H1 (cell line): ENCODE measurements around the gene SMCP. TPM values are rescaled to one million over a fixed set of nuclear protein-coding genes. Genes with fewer than 3 reads are reported as not detected.

Experiments used
- CTCF ChIA-PET: fragments of 300-600 bp; sonication (Branson Sonifier 250); formaldehyde crosslinking; loops from one replicate; lab custom pipeline; 2021; ENCODE audit not compliant: partially characterized antibody; lab: Charles Lee
- POLR2A ChIA-PET: fragments of 300-600 bp; sonication (Branson Sonifier 250); formaldehyde crosslinking; loops from one replicate; lab custom pipeline; 2021; ENCODE audit warnings: inconsistent platforms; ENCODE audit not compliant: partially characterized antibody; lab: Charles Lee
- DNase-seq, 2 experiments: peaks; one replicate each; pipeline versions ENCODE4 v3.0.0 to v3.0.0-alpha.2; 2010 to 2022; ENCODE audit warnings: low spot score in 2 of 2, low read depth in 1 of 2, mixed read lengths in 1 of 2
- FAIRE-seq: peaks from 2 replicates; lab custom pipeline; 2011; peaks lifted over from hg19 to GRCh38; lab: Jason Lieb, UNC
- H2AFZ ChIP-seq: 2 replicates; pipeline ENCODE4 v1.8.1; 2012; ENCODE audit warnings: low read length, inconsistent platforms
- H2AK5ac ChIP-seq: 2 replicates; pipeline ENCODE4 v1.6.1; 2013; ENCODE audit warnings: low read depth, low read length
- H2BK120ac ChIP-seq: replicated peaks from 2 replicates; pipeline ENCODE3; 2013; ENCODE audit warnings: low read depth, low read length, inconsistent platforms
- H2BK12ac ChIP-seq: 2 replicates; pipeline ENCODE4 v1.6.1; 2013; ENCODE audit warnings: low read depth, low read length
- H2BK15ac ChIP-seq: 2 replicates; pipeline ENCODE4 v1.6.1; 2013; ENCODE audit warnings: low read length
- H2BK20ac ChIP-seq: 2 replicates; pipeline ENCODE4 v1.6.1; 2013; ENCODE audit warnings: low read length
- H2BK5ac ChIP-seq: 2 replicates; pipeline ENCODE4 v1.6.1; 2013; ENCODE audit warnings: low read depth, low read length
- H3K14ac ChIP-seq: 2 replicates; pipeline ENCODE4 v1.6.1; 2013; ENCODE audit warnings: inconsistent platforms; ENCODE audit not compliant: insufficient read length
- H3K18ac ChIP-seq: 2 replicates; pipeline ENCODE4 v1.6.1; 2013; ENCODE audit warnings: low read length; ENCODE audit errors: extremely low read depth
- H3K23ac ChIP-seq: 2 replicates; pipeline ENCODE4 v1.6.1; 2013; ENCODE audit warnings: inconsistent platforms; ENCODE audit not compliant: insufficient read length
- H3K23me2 ChIP-seq: 2 replicates; pipeline ENCODE4 v1.6.1; 2013; ENCODE audit warnings: low read depth, low read length
- H3K27ac ChIP-seq: 2 replicates; pipeline ENCODE4 v1.6.1; 2011; ENCODE audit warnings: low read depth, low read length, inconsistent platforms
- H3K27me3 ChIP-seq, 4 experiments: replicated peaks in 1 of 4; 1 replicate in 1 of 4; 2 replicates in 3 of 4; pipeline versions ENCODE4 v1.6.1 to v1.8.1; 2011 to 2013; ENCODE audit warnings: low read length in 3 of 4, mild to moderate bottlenecking in 3 of 4, inconsistent platforms in 2 of 4, mixed read lengths in 2 of 4, moderate library complexity in 1 of 4; ENCODE audit not compliant: control insufficient read depth in 3 of 4, insufficient read depth in 3 of 4; ENCODE audit errors: extremely low read depth in 1 of 4
- H3K36me3 ChIP-seq, 4 experiments: 2 replicates each; pipeline versions ENCODE4 v1.6.1 to v1.8.1; 2011 to 2013; ENCODE audit warnings: mild to moderate bottlenecking in 4 of 4, low read length in 3 of 4, moderate library complexity in 2 of 4, control low read depth in 1 of 4, inconsistent platforms in 1 of 4; ENCODE audit not compliant: insufficient read depth in 4 of 4, control insufficient read depth in 2 of 4
- H3K4ac ChIP-seq: replicated peaks from 2 replicates; pipeline ENCODE3; 2013; ENCODE audit warnings: low read length, low read depth, mixed read lengths, inconsistent platforms; ENCODE audit not compliant: insufficient read length
- H3K4me1 ChIP-seq, 4 experiments: replicated peaks in 1 of 4; 1 replicate in 1 of 4; 2 replicates in 3 of 4; pipeline versions ENCODE4 v1.6.1 to v1.8.1; 2011 to 2013; ENCODE audit warnings: low read length in 3 of 4, inconsistent platforms in 2 of 4, mixed read lengths in 1 of 4; ENCODE audit not compliant: insufficient read depth in 4 of 4, control insufficient read depth in 3 of 4
- H3K4me2 ChIP-seq, 2 experiments: 2 replicates each; pipeline versions ENCODE4 v1.6.1 to v1.8.1; 2011 to 2013; ENCODE audit warnings: low read depth in 2 of 2, low read length in 2 of 2, control low read depth in 1 of 2, inconsistent platforms in 1 of 2, mild to moderate bottlenecking in 1 of 2; ENCODE audit not compliant: insufficient read depth in 1 of 2
- H3K4me3 ChIP-seq, 4 experiments: fragments of 200-600, 300-600 bp in 1 of 4; sonication (generic), shearing (Covaris generic), sonication (Bioruptor Twin) in 1 of 4; 2 replicates each; pipeline versions ENCODE4 v1.5.1 to v1.8.1; 2011 to 2016; ENCODE audit warnings: low read length in 4 of 4, low read depth in 3 of 4, control low read depth in 2 of 4, inconsistent platforms in 2 of 4, mild to moderate bottlenecking in 2 of 4, mixed read lengths in 1 of 4, moderate library complexity in 1 of 4; ENCODE audit not compliant: insufficient read depth in 2 of 4; ENCODE audit errors: extremely low read depth in 1 of 4
- H3K56ac ChIP-seq: replicated peaks from 2 replicates; pipeline ENCODE3; 2013; ENCODE audit warnings: low read depth, mild to moderate bottlenecking, mixed read lengths, low read length, inconsistent platforms; ENCODE audit not compliant: insufficient read length
- H3K79me1 ChIP-seq: 2 replicates; pipeline ENCODE4 v1.6.1; 2013; ENCODE audit warnings: low read depth, low read length, control low read depth
- H3K79me2 ChIP-seq, 2 experiments: 2 replicates each; pipeline versions ENCODE4 v1.6.1 to v1.8.1; 2012 to 2013; ENCODE audit warnings: low read length in 2 of 2, mild to moderate bottlenecking in 2 of 2, inconsistent platforms in 1 of 2; ENCODE audit not compliant: insufficient read depth in 2 of 2, control insufficient read depth in 1 of 2
- H3K9ac ChIP-seq, 4 experiments: replicated peaks in 1 of 4; 1 replicate in 1 of 4; 2 replicates in 3 of 4; pipeline versions ENCODE4 v1.6.1 to v1.8.1; 2011 to 2013; ENCODE audit warnings: low read depth in 3 of 4, low read length in 3 of 4, control low read depth in 2 of 4, mild to moderate bottlenecking in 2 of 4, moderate library complexity in 2 of 4, inconsistent platforms in 1 of 4; ENCODE audit errors: extremely low read depth in 1 of 4
- H3K9me3 ChIP-seq, 2 experiments: 2 replicates each; pipeline versions ENCODE4 v1.6.1 to v1.8.1; 2012 to 2013; ENCODE audit warnings: mild to moderate bottlenecking in 2 of 2, moderate library complexity in 2 of 2, control low read depth in 1 of 2, inconsistent platforms in 1 of 2, low read depth in 1 of 2, low read length in 1 of 2, mixed read lengths in 1 of 2; ENCODE audit not compliant: insufficient read depth in 2 of 2
- H4K20me1 ChIP-seq, 2 experiments: replicated peaks in 1 of 2; 2 replicates each; pipeline versions ENCODE3 to v1.8.1; 2011 to 2013; ENCODE audit warnings: inconsistent platforms in 2 of 2, low read length in 2 of 2, mild to moderate bottlenecking in 1 of 2; ENCODE audit not compliant: insufficient read depth in 2 of 2, control insufficient read depth in 1 of 2
- H4K5ac ChIP-seq: 2 replicates; pipeline ENCODE4 v1.6.1; 2013; ENCODE audit warnings: low read length, low read depth, mixed read lengths, inconsistent platforms; ENCODE audit not compliant: insufficient read length
- H4K8ac ChIP-seq: 2 replicates; pipeline ENCODE4 v1.8.0; 2013; ENCODE audit warnings: mild to moderate bottlenecking, moderate library complexity, low read length, inconsistent platforms; ENCODE audit not compliant: insufficient read depth; ENCODE audit errors: extremely low read depth
- H4K91ac ChIP-seq: replicated peaks from 2 replicates; pipeline ENCODE3; 2013; ENCODE audit warnings: low read length, mixed read lengths, inconsistent platforms; ENCODE audit not compliant: insufficient read length
- BACH1 ChIP-seq: IDR thresholded peaks from 2 replicates; pipeline ENCODE4 v1.6.1; 2012; ENCODE audit warnings: low read length, improper control_type of control experiment
- CHD1 ChIP-seq: IDR thresholded peaks from 2 replicates; pipeline ENCODE4 v1.6.1; 2012; ENCODE audit warnings: low read depth, low read length, improper control_type of control experiment
- EZH2 ChIP-seq: fragments of 200-600 bp; sonication (generic); IDR thresholded peaks from 2 replicates; pipeline ENCODE4 v1.7.1; 2012; ENCODE audit warnings: low read depth, mild to moderate bottlenecking, moderate library complexity, low read length, inconsistent platforms; ENCODE audit not compliant: severe bottlenecking
- GABPA ChIP-seq: IDR thresholded peaks from 2 replicates; pipeline ENCODE4 v1.6.1; 2011; ENCODE audit warnings: mild to moderate bottlenecking, low read length, moderate library complexity, borderline replicate concordance; ENCODE audit not compliant: insufficient read depth
- JUND ChIP-seq: IDR thresholded peaks from 2 replicates; pipeline ENCODE4 v1.6.1; 2011; ENCODE audit warnings: mild to moderate bottlenecking, improper control_type of control experiment, low read length
- KDM4A ChIP-seq: IDR thresholded peaks from one replicate; pipeline ENCODE4 v1.7.1; 2012; ENCODE audit warnings: low read depth, mild to moderate bottlenecking, moderate library complexity, low read length, inconsistent platforms; ENCODE audit not compliant: severe bottlenecking
- PHF8 ChIP-seq: fragments of 200-600 bp; sonication (generic); conservative IDR thresholded peaks from 2 replicates; pipeline ENCODE4 v1.7.1; 2012; ENCODE audit warnings: low read depth, mild to moderate bottlenecking, inconsistent platforms, low read length, moderate library complexity
- SAP30 ChIP-seq: fragments of 300-600 bp; sonication (generic); IDR thresholded peaks from 2 replicates; pipeline ENCODE4 v1.7.1; 2012; ENCODE audit warnings: low read length, moderate library complexity, mild to moderate bottlenecking, inconsistent platforms; ENCODE audit not compliant: insufficient read depth, insufficient replicate concordance
- WGBS, 2 experiments: shearing (Covaris generic) in 1 of 2; methylation state at CpG; one replicate each; pipeline versions ENCODE4 v1.1.6 to v1.1.7; 2013 to 2015; ENCODE audit warnings: low lambda C conversion rate in 2 of 2, mixed read lengths in 2 of 2, inconsistent platforms in 1 of 2, low coverage in 1 of 2, missing lambda C conversion rate in 1 of 2; ENCODE audit not compliant: insufficient replicate concordance in 2 of 2, insufficient coverage in 1 of 2, insufficient read length in 1 of 2; ENCODE audit errors: extremely low coverage in 1 of 2, missing lambda C conversion rate in 1 of 2; 5-methylcytosine and 5-hydroxymethylcytosine counted together
- polyA plus RNA-seq, 7 experiments: library from polyadenylated mRNA; depleted of rRNA in 3 of 7; stranded (reverse) in 5 of 7; unstranded in 2 of 7; fragments of >200 nt in 5 of 7; fragments of 200-250 nt in 2 of 7; gene quantifications; 1 replicate in 5 of 7; 2 replicates in 1 of 7; 4 replicates in 1 of 7; pipeline versions ENCODE4 v1.2.1 to v1.2.3, GENCODE V29; 2011 to 2013; ENCODE audit warnings: missing spikeins in 2 of 7, mixed read lengths in 2 of 7
- total RNA-seq: library from RNA; stranded (reverse); fragmentation: NEBNext Ultra II Directional; extraction: Animal tissue kit (Norgen Biotek cat#: 25700); gene quantifications from 2 replicates; pipeline ENCODE4 v1.2.1, GENCODE V29; 2021
- TF ChIP-seq, protein P1 (sequence below): IDR thresholded peaks from 2 replicates; pipeline ENCODE4 v1.6.1; 2011; ENCODE audit warnings: low read length, improper control_type of control experiment
- TF ChIP-seq, protein P2 (sequence below): IDR thresholded peaks from 2 replicates; pipeline ENCODE4 v1.6.1; 2012; ENCODE audit warnings: low read length, inconsistent platforms

Gene SMCP
- total and polyA plus RNA-seq, 2 of the 8 experiments (the other 6 are each of a cell fraction or from before 2014, with no cell fraction given) = not detected

- no peak overlapping the region for H3K27ac ChIP-seq
- H2BK15ac ChIP-seq = no peak overlapping the region
- no peak overlapping the region for H2BK20ac ChIP-seq
- H3K36me3 ChIP-seq = no peaks in the 10 kb centered on the region
- H3K4me1 ChIP-seq = no peaks in the 10 kb centered on the region
- H3K4me3 ChIP-seq = no peak overlapping the region
- 76% methylated on average over 8 of the region's 8 CpGs; no CpG with 5 or more reads in 1 of the 2 experiments for WGBS, 2 experiments
- no peak overlapping the region for H2AFZ ChIP-seq
- no peak overlapping the region for H3K23ac ChIP-seq
- H3K23me2 ChIP-seq = no peaks in the 10 kb centered on the region
- DNase-seq = no peak
- no peak overlapping the region for H3K4ac ChIP-seq
- POLR2A ChIA-PET = no interaction called here
- H4K5ac ChIP-seq = no peak overlapping the region
- no peak overlapping the region for H2BK12ac ChIP-seq
- FAIRE-seq = no peak
- H3K79me1 ChIP-seq = no peaks in the 10 kb centered on the region
- CTCF ChIA-PET = interaction anchor here (1.0 kb wide), 1 partner anchor 15 kb away, joined by 3 read pairs; no protein-coding TSS in a partner anchor
- no peaks in the 10 kb centered on the region for H3K79me2 ChIP-seq
- H4K91ac ChIP-seq = no peak overlapping the region
- H3K4me2 ChIP-seq = no peak overlapping the region
- peaks cover 3 to 6% of the 10 kb centered on the region in 2 experiments; a peak in 2 of 4 replicates for H3K9me3 ChIP-seq
- no peaks in the 10 kb centered on the region for H3K27me3 ChIP-seq
- no peak overlapping the region for H3K56ac ChIP-seq
- H3K14ac ChIP-seq = no peak overlapping the region
- no peaks in the 10 kb centered on the region for H4K20me1 ChIP-seq
- H2BK5ac ChIP-seq = no peak overlapping the region
- H3K9ac ChIP-seq = no peak overlapping the region
- no peak overlapping the region for H3K18ac ChIP-seq
- TF ChIP-seq, protein P1, sequence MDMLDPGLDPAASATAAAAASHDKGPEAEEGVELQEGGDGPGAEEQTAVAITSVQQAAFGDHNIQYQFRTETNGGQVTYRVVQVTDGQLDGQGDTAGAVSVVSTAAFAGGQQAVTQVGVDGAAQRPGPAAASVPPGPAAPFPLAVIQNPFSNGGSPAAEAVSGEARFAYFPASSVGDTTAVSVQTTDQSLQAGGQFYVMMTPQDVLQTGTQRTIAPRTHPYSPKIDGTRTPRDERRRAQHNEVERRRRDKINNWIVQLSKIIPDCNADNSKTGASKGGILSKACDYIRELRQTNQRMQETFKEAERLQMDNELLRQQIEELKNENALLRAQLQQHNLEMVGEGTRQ = no peak
- TF ChIP-seq BACH1 = no peak
- TF ChIP-seq, protein P2, sequence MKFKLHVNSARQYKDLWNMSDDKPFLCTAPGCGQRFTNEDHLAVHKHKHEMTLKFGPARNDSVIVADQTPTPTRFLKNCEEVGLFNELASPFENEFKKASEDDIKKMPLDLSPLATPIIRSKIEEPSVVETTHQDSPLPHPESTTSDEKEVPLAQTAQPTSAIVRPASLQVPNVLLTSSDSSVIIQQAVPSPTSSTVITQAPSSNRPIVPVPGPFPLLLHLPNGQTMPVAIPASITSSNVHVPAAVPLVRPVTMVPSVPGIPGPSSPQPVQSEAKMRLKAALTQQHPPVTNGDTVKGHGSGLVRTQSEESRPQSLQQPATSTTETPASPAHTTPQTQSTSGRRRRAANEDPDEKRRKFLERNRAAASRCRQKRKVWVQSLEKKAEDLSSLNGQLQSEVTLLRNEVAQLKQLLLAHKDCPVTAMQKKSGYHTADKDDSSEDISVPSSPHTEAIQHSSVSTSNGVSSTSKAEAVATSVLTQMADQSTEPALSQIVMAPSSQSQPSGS = no peak
- no peak for TF ChIP-seq KDM4A
- TF ChIP-seq JUND = no peak
- no peak for TF ChIP-seq PHF8
- no peak for TF ChIP-seq GABPA
- no peak for TF ChIP-seq EZH2
- TF ChIP-seq SAP30 = no peak
- TF ChIP-seq CHD1 = no peak
- no peak overlapping the region for H2AK5ac ChIP-seq
- H2BK120ac ChIP-seq = no peak overlapping the region
- H4K8ac ChIP-seq = no peak overlapping the region
These were observed 8.8 kb downstream of the SMCP start for GRCh38 chr1:152886758-152887409.
